Upper lobe of right lung (tissue), 1 donor: Measurements from ENCODE around the gene GALNTL6. TPM values are rescaled to one million over a fixed set of nuclear protein-coding genes. Genes with fewer than 3 reads are reported as not detected.

Source experiments
- ATAC-seq: fragments of 200-7000 bp; cut with Tn5 transposase; one replicate; pipeline ENCODE4 v1.9.1; 2020; ENCODE audit warnings: mild to moderate bottlenecking, moderate library complexity
- DNase-seq: peaks from one replicate; pipeline ENCODE4 v3.0.0-alpha.2; 2020
- H3K27ac ChIP-seq: fragments of 200-600 bp; one replicate; pipeline ENCODE4 v1.8.0; 2022
- H3K27me3 ChIP-seq: fragments of 200-600 bp; one replicate; pipeline ENCODE4 v1.8.0; 2022; ENCODE audit warnings: mild to moderate bottlenecking
- H3K36me3 ChIP-seq: fragments of 200-600 bp; one replicate; pipeline ENCODE4 v1.8.0; 2022
- H3K4me1 ChIP-seq: fragments of 200-600 bp; one replicate; pipeline ENCODE4 v1.8.0; 2022
- H3K4me3 ChIP-seq: fragments of 200-600 bp; one replicate; pipeline ENCODE4 v1.8.0; 2022; ENCODE audit warnings: mild to moderate bottlenecking
- H3K9me3 ChIP-seq: fragments of 200-600 bp; one replicate; pipeline ENCODE4 v1.8.0; 2022
- CTCF ChIP-seq: fragments of 200-600 bp; IDR thresholded peaks from one replicate; pipeline ENCODE4 v1.8.0; 2022; ENCODE audit warnings: antibody characterized with exemption
- intact Hi-C: fragments of 100-400 bp; cut with DNase I; formaldehyde crosslinking; loops from one replicate; pipeline ENCODE4 v1.11.0; 2022
- total RNA-seq: library from RNA; stranded (reverse); fragmentation: NEBNext Ultra II Directional; extraction: Animal tissue kit (Norgen Biotek cat#: 25700); gene quantifications from one replicate; pipeline ENCODE4 v1.2.1, GENCODE V29; 2021
- donor health status: DM: no; HTN: yes; CAD: no; lungs with severe emphysema.

The GALNTL6 gene
- total RNA-seq, 1 donor from 2014 or later, result 0.20 TPM

DNA sequence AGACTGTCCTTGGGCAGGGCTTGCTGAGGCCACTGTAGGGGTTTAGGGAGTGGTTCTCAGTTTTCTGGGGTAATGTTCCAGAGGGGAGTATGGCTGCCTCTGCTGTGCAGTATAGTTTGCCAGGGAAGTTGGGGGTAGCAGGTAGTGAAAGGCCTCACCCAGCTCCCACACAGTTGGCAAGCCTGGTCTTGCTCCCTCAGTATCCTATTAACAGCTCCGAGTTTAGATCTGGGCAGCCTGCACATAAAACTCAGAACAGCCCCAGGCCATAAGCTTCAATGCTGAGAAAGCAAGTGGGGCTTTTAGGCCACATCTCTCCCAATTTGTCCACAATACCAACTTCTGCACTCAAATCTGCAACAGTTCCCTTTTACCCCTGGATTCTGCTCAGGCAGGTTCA lies 205.2 kb downstream of the GALNTL6 start:
- intact Hi-C loops, result no loop called here
- no peak for TF ChIP-seq CTCF
- no peaks in the 10 kb centered on the region for H3K36me3 ChIP-seq
- no peak overlapping the region for H3K4me3 ChIP-seq
- H3K4me1 ChIP-seq, result no peaks in the 10 kb centered on the region
- no peak overlapping the region for H3K27ac ChIP-seq
- ATAC-seq (no peak), DNase-seq (no peak)
- H3K9me3 ChIP-seq, result no peaks in the 10 kb centered on the region
- H3K27me3 ChIP-seq, result no peaks in the 10 kb centered on the region

GRCh38 chr4:172035562-172035961 lies 222.4 kb downstream of the GALNTL6 start:
- H3K4me3 ChIP-seq, result no peak overlapping the region

GRCh38 chr4:172040766-172041165 lies 227.6 kb downstream of the GALNTL6 start:
- no peak overlapping the region for H3K27ac ChIP-seq
- no peaks in the 10 kb centered on the region for H3K27me3 ChIP-seq
- H3K9me3 ChIP-seq, result no peaks in the 10 kb centered on the region
- intact Hi-C loops, result no loop called here
- H3K36me3 ChIP-seq, result no peaks in the 10 kb centered on the region
- no peak for TF ChIP-seq CTCF
- ATAC-seq (no peak), DNase-seq (no peak)
- H3K4me1 ChIP-seq, result no peaks in the 10 kb centered on the region
- no peak overlapping the region for H3K4me3 ChIP-seq

More at GRCh38 chr4:172035562-172035961, 222.4 kb downstream of the GALNTL6 start:
- H3K4me1 ChIP-seq, result no peaks in the 10 kb centered on the region
- intact Hi-C loops, result no loop called here
- no peak overlapping the region for H3K27ac ChIP-seq
- H3K9me3 ChIP-seq, result no peaks in the 10 kb centered on the region
- DNase-seq (no peak), ATAC-seq (no peak)
- H3K36me3 ChIP-seq, result no peaks in the 10 kb centered on the region
- H3K27me3 ChIP-seq, result no peaks in the 10 kb centered on the region
- no peak for TF ChIP-seq CTCF

DNA sequence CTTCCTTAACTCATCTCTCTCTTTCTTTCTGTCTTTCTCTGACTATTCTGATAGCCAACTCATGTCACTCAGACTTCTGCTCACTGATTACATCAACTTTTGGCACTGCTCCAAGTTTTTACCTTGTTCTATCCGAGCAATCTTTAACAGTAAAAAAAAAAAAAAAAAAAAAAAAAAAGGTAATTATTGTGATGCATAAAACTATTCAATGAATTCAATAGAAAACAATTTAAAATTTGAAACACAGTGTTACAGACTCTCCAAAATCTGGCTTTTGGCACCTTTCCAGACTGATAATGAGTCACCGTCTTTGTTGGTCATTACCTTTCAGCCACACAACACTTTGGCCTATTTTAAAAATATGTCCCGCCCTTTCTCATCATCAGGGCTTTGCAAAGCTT lies 229.5 kb downstream of the GALNTL6 start:
- no peaks in the 10 kb centered on the region for H3K4me1 ChIP-seq
- DNase-seq (no peak), ATAC-seq (no peak)
- no peak overlapping the region for H3K4me3 ChIP-seq
- H3K27ac ChIP-seq, result no peak overlapping the region
- no peaks in the 10 kb centered on the region for H3K9me3 ChIP-seq
- TF ChIP-seq CTCF, result no peak
- intact Hi-C loops, result no loop called here
- H3K27me3 ChIP-seq, result no peaks in the 10 kb centered on the region
- H3K36me3 ChIP-seq, result no peaks in the 10 kb centered on the region

DNA sequence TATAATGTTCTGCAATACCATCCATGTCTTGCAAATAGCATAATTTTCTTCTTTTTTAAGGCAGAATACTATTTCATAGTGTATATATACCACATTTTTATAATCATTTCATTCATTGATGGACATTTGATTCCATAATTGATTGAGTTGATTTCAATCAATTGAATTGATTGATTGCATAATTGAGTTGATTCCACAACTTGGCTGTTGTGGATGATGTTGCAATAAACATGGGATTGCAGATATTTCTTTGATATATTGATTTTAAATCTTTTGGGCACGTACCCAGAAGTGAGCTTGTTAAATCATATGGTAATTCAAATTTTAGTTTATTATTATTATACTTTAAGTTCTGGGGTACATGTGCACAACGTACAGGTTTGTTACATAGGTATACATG lies 232.8 kb downstream of the GALNTL6 start:
- DNase-seq (no peak), ATAC-seq (no peak)
- TF ChIP-seq CTCF, result no peak
- intact Hi-C loops, result no loop called here
- H3K4me1 ChIP-seq, result no peaks in the 10 kb centered on the region
- H3K27ac ChIP-seq, result no peak overlapping the region
- H3K36me3 ChIP-seq, result no peaks in the 10 kb centered on the region
- H3K27me3 ChIP-seq, result no peaks in the 10 kb centered on the region
- H3K9me3 ChIP-seq, result no peaks in the 10 kb centered on the region
- no peak overlapping the region for H3K4me3 ChIP-seq

GRCh38 chr4:172048666-172049065 lies 235.5 kb downstream of the GALNTL6 start:
- H3K4me3 ChIP-seq, result no peak overlapping the region
- DNase-seq, result no peak
- no peaks in the 10 kb centered on the region for H3K4me1 ChIP-seq
- intact Hi-C loops, result no loop called here
- no peak overlapping the region for H3K27ac ChIP-seq
- no peak for TF ChIP-seq CTCF
- H3K27me3 ChIP-seq, result no peaks in the 10 kb centered on the region
- ATAC-seq, result no peak
- no peaks in the 10 kb centered on the region for H3K9me3 ChIP-seq
- H3K36me3 ChIP-seq, result no peaks in the 10 kb centered on the region
